NCI-H510A (cell line): Measurements from ENCODE around the gene EEFSEC.

Experiments used
- DNase-seq: peaks from one replicate; lab custom pipeline; 2025; lab: John Stamatoyannopoulos, UW

Gene EEFSEC

DNA sequence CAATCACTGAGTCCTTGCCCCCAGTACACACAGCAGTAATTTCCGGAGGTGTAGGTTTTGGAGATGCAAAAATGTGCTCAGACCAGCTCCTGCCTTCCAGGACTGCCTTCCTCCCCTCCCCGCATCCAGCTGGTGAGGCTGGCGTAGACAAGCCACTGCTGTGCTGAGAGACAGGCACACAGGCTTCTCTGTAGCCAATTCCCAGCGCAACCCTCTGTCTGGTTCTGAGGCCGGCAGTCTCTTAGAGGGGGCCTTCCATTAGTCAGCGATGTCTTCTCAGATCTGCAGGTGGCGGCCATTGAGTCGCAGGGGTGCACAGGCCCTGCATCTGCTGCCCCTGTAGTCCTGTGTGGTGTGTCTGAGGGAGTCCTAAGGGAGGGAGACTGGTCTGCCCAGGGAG is 199.0 kb downstream of the EEFSEC start:
- no peak for DNase-seq

DNA sequence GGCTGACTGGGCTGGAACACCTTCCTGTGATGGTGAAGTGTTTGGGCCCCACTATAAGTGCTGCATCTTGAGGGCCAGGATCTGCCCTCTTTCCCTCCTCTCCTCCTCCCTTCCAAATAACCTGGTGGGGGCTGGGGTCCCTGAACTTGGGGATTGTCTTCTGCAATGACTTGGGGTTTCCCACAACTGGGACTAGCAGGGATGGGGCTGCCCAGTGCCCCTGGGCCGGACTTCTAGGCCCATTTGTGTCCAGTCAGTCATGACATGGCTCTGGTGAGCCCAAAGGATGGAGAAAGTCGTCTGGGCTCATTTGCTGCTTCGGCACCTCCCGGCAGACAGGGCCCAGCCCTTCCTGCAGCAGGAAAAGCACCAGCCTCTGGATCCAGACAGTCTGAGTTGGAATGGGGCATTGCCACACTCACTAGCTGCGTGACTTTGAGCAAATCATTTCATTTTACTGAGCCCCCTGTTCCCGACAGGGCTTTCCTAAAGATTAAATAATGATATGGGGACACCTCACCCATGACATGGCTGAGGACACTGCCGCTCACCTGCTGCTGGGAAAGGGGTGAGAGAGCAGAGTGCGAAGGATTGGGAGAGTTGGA is 200.2 kb downstream of the EEFSEC start:
- no peak for DNase-seq

DNA sequence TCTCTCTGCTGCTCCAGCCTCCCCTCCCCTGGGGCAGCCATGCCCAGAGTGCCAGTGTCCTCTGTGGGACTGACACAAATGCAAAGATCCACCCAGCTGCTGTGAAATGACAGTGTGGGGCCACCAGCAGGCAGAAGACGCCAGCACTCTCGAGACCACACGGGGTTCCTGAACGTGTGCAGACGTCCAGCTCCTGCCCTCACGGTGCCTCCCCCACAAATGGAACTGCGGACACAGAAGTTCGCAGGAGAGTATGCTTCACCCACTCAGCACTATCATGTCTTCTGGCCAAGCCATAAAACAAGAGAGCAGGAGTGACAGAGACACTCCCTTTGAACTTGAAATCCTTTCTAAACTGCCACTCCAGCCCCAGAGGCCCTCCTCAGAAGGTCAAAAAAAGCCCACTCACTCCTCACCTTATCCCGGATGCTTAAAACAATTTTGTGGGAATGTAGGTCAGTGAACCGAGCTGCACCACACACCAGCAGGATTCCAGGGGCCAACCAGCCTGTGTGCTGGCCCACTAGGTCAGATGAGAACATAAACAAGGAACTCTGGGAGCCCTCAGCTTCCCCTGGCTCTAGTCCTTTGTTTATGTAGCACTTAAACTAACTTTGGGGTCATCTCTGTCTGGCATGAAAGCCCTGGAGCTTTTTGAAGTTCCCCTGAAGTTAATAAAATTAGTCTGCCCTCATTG is 200.9 kb downstream of the EEFSEC start:
- no peak for DNase-seq

DNA sequence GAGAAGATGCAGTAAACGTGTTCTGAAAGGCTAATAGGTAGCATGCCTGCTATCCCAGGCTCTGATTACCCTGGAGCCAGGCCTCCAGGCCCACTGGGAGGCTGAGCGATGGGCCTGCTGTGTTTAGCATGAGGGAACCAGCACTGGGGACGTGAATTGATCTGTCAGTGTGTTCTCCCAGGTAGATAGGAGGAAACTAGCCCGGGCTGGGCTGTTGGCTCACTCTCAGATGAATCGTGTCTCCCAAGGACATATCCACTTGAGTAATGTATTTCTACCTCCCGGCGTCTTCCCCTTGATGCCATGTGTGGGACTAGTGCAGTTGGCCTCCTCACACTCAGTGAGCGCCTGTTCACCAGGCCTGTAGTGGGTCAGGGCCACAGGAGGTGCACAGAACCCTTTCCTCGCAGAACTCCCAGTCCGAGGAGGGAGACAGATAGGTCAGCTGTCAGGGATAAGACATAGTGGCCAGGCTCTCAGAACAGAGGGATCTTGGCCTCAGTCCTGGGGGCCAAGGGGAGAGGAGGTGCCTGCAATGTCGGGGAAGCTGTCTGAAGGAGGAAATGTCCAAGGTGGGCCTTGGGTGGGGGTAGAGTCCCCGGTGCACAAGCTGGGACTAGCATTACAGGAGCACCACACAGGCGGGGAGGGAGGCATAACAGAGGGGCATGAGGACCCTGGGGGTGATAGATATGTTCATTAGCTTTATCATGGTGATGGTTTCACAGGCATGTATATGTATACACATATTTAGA is 201.7 kb downstream of the EEFSEC start:
- no peak for DNase-seq

DNA sequence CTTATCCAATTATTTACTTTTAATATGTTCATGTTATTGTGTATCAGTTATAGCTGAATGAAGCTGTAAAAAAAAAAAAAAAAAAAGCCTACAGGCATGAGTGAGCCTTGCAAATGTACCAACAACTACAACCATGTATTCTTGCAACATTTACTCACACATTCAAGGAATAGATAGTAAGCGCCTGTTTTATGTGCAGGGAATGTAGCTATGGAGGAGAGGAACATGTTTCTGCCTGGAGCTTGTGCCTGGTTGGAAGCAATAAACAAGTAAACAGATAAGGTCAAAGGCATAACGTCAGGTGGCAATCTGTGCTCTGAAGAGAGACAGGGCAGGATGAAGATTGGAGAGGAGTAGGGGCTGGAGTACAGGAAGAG is 202.2 kb downstream of the EEFSEC start:
- DNase-seq, result no peak

DNA sequence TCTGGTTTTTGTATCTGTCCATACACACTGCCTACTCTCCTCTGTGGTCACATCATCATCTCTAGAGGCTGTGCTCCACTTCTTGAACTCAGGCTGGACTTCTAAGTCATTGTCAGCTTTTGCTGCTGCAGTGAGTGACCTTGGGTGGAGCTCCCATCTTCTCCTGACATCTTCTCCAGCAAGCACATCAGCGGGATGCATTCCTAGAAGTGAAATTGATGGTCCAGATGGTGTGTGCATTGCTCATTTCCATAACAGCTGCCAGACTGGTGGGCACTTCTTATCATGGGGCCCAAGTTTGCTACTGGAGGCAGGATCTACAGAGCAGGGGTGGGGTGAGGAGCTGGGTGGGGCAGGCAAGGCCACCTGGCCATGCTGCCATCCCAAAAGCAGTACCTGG is 203.5 kb downstream of the EEFSEC start:
- DNase-seq, result no peak

DNA sequence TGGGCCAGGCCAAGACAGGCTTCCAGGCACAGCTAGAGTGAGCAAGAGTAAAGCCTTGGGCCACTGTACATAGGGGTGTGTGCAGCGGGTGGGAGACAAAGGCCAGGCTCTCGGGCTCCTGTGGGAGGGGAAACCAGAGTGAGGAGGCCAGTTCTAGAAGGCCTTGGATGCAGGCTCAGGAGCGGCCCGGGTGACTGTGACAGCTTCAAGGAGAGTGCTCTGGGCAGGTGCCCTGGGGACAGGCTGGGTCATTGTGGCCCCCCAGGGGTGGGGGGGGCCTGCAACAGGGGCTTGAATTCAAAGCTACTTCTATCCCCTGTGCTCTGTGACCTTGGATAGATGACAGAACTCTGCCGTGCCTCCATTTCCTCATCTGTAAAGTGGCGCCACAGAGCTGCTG is 204.3 kb downstream of the EEFSEC start:
- DNase-seq, result no peak

DNA sequence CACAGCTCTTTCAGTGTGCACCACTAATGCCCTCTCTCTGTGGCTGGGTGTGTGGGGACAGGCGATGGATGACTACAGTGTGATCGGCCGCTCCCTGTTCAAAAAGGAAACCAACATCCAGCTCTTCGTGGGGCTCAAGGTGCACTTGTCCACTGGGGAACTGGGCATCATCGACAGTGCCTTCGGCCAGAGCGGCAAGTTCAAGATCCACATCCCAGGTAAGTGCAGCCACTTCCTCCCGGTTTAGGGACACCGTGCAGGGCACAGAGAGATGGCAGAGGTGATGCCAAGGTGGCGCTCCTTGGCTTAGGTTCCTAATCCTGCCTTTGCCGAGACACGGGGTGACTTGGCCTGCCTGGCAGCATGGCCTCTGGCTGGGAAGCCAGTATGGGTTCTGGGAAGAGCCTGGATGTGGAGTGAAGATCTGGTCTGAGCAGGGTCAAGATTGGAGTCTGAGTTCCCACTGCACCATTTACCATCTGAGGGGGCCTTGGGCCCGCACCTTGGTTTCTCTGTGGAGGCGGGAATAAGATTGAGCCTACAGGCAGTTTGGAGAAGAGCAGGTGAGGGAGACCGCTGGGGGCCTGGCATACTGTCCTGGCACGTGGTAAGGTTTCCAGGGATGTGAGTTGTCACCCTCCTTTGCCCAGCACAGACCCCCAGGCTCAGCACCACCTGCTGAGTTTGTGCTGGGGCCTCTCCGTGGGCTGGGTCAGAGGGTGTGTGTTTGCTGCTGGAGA is 205.0 kb downstream of the EEFSEC start:
- no peak for DNase-seq

DNA sequence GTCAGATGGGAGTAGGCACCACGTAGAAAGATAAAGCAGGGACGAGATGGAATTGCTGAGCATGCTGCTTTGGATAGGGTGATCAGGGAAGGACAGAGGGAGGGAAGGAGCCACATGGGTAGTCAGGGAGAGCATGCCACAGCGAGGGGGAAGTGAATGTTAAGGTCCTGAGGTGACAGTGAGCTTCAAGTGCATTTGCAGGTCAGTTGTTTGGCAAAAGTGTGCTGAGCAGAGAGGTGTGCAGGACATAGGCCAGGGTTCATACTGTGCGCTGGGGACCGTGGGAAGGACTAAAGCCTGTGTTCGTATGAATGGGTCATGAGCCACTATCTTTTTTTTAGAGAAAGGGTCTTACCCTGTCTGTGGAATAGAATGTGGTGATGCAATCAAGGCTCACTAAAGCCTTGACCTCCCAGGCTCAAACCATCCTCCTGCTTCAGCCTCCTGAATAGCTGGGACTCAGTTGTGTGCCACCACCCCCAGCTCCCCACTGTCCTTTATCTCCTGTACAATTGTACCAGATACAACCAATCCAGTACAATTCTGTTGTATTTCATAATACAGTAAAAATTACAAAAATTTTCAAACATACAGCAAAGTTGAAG is 205.9 kb downstream of the EEFSEC start:
- DNase-seq, result no peak

DNA sequence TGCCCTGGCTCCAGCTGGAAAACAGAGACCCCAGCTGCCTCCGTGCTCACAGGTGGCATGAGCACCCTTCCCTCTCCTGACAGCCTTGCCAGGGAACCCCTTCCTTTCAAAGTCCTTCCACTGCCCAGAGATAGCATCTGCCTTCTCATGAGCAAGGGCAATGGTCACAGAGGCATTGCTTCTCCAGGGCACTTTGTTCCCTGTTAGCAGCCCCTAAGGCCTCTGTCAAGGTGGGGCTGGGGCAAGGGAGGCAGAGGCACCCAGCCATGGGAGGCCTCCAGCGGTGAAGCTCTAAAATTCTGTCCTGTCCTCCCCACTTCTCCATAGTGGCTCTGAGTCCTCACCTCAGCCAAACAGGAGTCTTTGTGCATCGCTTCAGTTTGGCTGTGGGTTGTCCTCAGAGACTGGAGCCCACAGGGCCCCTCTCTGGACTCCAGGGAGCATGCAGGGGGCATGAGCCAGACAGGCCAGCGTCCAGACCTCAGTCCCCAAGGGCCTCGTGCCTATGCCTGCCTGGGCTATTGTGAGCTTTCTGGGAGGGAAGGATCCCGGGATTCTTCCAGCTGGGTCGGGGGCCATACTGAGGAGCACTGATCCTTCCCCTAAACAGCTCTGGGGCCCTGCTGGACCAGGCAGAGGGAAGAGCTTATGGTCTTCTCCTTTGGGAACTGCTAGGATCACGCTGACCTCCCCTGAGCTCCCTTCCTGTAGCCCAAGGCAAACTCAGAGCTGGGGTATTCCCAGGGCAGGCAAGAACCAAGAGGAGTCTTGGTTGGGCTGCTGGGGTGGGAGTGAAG is 206.8 kb downstream of the EEFSEC start:
- no peak for DNase-seq

DNA sequence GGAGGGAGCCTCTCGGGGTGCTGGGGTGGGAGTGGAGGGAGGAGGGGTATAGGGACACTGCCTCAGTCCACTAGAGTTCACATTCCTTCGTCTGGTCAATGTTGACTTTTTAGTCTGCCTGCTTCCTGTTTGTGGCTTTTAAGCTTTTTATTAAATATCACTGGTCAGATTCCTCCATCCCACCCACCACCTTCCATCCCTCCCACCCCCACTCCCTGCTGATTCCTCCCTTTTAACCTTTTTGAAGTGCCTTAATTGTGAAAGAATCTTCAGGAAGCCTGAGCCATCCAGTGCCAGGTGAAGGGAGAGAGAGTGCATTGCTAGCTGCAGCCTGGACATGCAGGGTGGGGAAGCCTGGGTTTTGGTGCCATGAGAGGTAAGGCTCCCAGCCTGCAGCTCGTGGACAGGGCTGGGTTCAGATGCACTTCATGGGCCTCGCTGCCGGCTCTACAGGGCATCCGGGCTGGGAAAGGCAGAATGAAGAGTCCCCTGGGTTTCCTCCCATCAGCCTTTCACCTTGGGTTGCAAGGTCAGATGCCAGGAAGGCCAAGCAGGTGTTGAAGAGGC is 207.5 kb downstream of the EEFSEC start:
- no peak for DNase-seq

DNA sequence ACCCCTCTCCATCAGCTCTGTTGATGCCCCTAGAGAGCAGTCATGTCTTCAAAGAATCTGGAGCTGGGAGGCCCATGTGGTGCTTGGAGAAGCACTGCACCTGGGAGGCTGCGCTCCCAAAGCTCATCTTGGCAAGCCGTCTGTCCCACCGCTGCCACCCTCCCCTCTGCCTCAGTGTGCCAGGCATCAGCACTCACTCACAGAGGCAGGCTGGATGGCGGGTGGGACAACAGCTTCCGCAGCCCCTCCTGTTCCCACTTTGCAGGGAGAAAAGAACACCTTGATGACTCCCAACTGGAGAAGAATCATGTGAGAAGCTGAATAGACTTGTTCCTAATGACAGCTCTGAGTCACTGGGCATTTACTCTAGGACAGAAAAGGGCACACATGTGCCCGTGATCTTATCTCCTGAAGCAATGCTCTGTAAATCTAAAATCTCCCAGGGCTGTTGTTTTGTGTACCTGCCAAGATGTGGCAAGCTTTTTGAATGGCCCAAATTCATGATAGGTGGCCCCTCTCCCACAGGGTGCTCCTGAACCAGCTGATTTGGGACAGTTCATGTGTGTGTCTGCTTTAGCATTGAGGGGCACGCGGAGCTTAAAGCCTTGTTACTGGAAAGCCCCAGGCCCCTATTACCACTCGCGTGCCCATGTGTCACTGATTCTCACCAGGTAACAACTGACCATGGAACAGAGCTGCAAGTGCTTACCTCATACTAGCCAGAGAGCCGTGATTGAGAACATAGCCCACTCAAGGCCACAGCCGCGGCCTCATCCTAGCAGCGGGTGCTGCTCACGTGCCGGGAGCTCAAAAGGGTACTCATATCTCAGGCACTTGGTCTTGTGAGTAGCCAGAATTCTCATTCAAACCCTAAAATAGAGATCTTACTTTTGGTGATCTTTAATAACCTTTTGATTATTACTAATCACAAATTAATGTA is 209.0 kb downstream of the EEFSEC start:
- no peak for DNase-seq

DNA sequence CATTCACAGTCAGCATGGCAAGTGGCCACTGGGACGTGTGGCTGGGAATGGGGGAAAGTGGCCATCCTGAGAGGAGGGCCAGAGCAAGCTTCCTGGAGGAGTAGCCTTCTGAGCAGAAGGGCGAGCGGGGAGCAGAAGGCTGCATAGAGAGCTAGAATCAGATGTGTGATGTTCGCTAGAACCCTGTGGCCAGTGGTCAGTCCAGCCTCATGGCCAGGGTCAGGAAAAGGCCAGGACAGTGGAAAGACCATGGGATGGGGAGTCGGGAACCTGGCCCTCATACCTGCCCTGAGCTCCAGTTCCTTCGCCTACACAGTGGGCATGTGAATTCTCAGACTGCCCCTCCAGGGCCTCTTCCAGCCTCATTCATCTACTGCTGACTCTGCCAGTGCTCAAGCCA is 211.0 kb downstream of the EEFSEC start:
- DNase-seq, result no peak

DNA sequence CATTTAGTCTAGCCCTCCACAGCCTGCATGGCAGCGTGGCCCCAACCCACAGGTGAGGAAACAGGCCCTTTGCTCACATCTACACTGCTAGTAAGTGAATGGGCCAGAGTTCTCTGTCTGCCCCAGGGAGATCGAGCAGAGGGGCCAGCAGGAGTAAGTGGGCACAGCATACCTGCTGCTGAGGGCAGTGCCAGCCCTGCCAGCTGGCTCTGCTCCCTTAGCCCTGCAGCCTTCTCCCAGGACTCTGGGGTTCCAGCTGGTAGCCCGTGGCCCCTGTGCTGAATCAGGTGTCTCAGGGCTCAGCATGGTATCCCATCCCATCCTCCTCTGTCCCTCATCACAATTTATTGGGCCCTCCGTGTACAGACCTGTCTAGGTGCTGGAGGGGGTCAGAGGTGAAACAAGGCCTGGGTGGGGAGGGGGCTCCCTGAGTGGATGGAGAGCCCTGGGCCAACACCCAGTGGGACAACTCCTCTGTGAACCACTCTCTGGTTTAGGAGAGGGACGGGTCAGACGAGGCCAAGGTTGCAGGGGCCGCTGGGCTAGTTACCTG is 211.6 kb downstream of the EEFSEC start:
- no peak for DNase-seq

DNA sequence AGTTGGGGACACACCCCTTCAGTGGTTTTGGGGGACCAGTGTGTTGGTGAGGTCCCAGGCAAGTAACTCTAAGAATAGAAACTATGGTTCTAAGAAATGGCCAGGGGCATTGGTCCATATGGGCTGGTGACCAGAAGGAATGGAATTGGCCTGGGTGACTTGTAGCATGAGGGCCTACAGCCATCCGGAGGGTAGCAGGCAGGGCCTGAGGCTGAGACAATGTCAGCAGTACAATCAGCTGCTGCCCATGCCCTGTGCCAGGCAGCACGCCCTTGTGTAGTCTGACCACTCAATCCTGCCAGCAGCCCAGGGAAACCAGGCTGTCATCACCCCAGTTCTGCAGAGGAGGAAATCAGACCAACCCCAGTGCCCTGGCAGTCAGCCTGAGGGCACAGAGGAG is 212.9 kb downstream of the EEFSEC start:
- no peak for DNase-seq

DNA sequence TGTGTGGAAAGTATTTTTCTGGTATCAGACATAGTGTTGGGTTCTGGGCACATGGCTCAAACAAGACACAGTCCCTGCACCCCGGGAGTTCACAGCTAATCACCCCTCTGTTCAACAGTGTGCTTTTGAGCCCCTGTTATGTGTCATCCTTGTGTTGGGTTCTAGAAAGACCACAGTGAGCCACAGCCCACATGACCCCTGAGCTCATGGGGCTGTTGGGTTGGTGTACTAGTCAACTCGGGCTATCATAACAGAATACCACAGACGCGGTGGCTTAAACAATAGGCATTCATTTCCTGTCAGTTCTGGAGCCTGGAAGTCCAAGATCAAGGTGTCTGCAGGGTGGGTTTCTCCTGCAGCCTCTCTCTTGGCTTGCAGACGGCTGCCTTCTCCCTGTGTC is 213.4 kb downstream of the EEFSEC start:
- DNase-seq, result no peak

DNA sequence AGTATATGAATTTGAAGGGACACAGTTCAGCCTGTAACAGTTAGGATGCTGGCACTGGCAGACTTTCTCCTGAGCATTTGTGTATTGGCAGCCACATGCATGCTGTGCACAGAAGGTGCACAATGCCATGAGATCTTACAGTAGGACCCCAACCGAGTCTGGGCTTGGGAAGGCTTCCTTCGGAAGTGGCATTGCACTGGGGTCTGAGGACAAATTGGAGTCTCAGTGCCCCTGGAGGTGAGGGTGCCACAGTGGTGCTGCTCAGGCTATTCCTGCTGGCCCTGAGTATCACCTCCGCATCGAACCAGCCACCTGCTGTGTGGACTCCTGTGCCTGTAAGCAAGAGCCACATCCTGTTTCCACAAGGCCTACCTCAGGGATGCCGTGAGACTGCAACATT is 213.9 kb downstream of the EEFSEC start:
- DNase-seq, result no peak

DNA sequence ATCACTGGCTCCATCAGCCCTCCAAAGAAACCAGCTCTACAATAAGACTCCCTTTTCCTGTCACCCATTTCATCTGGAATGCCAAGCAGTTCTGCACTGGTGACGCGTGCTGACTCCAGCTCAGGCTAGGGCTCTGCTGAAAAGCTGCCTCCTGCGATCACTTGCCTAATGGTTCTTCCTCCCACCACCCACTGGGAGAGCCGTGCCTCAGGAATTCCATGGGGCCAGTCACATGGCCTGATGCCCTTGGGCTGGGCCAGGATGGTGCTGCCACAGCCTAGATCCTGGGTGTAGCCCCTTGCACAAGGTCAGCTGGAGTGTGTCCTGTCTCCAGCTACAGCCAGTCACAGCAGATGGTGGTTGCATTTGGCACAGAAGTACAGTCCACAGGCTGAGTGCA is 214.5 kb downstream of the EEFSEC start:
- no peak for DNase-seq

DNA sequence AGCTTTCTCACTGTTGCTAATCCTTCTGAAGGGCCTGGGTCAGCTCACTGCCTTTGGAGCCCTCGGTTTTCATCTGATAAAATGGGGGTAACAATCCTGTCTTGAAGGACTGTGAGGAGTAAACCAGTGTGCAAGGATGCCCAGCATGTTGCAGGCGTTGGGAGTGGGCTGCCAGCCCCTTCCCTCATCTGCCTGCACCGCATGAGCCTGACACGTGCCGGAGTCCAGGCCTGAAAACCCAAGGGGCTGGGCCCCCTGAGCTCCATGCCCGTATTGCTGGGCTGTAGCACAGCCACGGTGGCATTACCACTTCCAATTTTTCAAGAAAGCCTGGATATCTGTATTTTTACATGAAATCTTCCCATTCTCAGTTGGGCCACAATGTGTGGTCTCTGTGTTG is 215.3 kb downstream of the EEFSEC start:
- DNase-seq, result no peak
